ENCODE measurements around the gene DCAF8L1.

GRCh38 chrX:27987862-27988646, 6.8 kb upstream of the DCAF8L1 start:
- no peak for TF ChIP-seq POLR2A (IDR thresholded peaks at IDR 0.05; ENCODE audit: low read depth, low read length)
- no peak for TF ChIP-seq POLR2AphosphoS5 (IDR thresholded peaks at IDR 0.05; ENCODE audit: low read depth, low read length)
